ENCODE data around the gene SCYL3. TPM values are rescaled to one million over a fixed set of nuclear protein-coding genes. Genes with fewer than 3 reads are reported as not detected.
"Not testable (repeated sequence)": the region's sequence is repeated elsewhere in the genome, so short reads cannot be mapped to it uniquely, and the experiment has no call there.

SCYL3 gene
- total RNA-seq, 1 experiment from 2014 or later: 4.4 TPM

DNA sequence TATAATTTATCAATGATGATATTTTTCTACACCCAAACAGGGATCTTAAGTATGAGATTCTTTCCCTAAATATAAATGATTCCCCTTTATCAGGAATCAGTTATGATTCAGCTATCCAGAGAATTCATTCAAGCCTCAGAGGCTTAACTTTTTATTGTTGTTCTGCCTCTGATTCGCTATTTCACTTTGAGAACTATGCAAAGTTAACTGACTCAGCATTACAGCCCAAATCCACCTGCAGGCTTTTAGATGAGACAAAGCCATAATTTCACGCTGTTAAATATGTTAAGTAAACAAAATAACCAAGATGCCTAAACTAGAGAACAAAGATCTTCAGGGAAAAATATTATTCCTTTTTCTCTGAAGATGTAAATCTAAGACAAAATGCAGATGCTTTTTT lies 8.5 kb downstream of the SCYL3 start:
- DNase-seq: no peak
- H3K9me3 ChIP-seq: no peaks in the 10 kb centered on the region
- H3K4me3 ChIP-seq: no peak overlapping the region
- peaks cover 29% of the 10 kb centered on the region for H3K36me3 ChIP-seq
- no peaks in the 10 kb centered on the region for H3K27me3 ChIP-seq

DNA sequence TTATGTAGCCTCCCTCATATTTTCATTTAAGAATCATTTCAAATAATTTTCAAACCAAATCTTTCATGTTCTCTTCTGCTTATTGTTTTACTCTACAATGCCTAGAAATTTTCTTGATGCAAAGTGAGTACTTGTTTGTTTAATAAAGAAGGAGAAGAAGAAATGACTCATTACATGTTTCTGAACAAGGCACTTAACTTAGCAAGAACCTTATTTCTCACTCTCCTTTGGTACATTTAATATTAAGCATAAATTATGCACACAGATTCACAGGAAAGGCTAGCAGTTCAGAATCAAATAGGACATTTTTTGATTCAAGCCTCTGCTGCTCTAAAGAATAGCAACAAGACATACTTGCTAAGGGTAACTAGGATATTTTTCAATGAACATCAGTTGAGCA lies 9.1 kb downstream of the SCYL3 start:
- no peak for DNase-seq
- H3K4me3 ChIP-seq: no peak overlapping the region
- no peaks in the 10 kb centered on the region for H3K9me3 ChIP-seq
- peaks cover 29% of the 10 kb centered on the region for H3K36me3 ChIP-seq
- H3K27me3 ChIP-seq: no peaks in the 10 kb centered on the region

DNA sequence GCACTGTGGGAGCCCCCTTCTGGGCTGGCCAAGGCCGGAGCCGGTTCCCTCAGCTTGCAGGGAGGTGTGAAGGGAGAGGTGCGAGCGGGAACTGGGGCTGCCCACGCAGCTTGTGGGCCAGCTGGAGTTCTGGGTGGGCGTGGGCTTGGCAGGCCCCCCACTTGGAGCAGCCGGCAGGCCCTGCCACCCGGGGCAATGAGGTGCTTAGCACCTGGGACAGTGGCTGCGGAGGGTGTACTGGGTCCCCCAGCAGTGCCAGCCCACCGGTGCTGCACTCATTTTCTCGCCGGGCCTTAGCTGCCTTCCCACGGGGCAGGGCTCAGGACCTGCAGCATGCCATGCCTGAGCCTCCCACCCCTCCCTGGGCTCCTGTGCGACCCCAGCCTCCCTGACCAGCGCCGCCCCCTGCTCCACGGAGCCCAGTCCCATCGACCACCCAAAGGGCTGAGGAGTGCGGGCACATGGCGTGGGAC lies 11.6 kb downstream of the SCYL3 start:
- Histone ChIP-seq H3K9me3 (no peaks in the 10 kb centered on the region), H3K36me3 (peaks cover 32% of the 10 kb centered on the region), H3K4me3 (no peak overlapping the region), H3K27me3 (no peaks in the 10 kb centered on the region)
- no peak for DNase-seq

DNA sequence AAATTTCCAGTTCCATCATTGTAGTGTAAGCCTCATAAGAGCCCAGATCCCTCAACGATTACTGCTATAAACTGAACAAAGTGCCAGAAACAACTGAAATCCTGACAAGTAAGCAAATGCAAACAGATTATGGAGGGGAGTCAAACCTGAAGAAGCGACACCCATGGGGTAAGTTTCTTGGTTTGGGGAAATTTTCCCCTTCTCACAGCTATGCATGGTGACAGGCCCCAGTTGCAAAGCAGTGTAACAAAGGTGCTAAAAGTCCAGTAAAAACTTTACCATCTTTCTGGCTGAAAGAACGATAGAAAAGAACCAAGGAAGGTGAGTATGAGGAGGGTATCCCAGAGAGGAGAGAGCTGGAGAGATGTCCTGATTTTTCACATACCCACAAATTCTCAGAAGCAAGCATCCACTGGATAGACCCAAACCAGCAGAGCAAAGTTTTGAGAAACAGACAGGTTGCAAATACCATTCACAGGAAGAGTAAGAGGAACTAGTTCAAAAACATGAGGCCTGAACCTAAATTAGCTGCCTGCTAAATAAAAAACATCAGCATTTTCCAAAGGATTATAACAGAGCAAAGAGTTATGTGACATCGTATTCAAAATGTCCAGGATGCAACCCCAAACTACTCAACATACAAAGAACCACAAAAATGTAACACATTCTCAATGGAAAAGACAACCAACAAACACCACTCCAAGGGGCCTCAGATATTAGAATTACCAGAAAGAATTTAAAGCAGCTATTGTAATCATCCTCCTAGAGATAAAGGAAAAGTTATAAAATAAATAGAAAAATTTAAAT lies 14.5 kb downstream of the SCYL3 start:
- Histone ChIP-seq H3K9me3 (no peaks in the 10 kb centered on the region), H3K4me3 (no peak overlapping the region)

DNA sequence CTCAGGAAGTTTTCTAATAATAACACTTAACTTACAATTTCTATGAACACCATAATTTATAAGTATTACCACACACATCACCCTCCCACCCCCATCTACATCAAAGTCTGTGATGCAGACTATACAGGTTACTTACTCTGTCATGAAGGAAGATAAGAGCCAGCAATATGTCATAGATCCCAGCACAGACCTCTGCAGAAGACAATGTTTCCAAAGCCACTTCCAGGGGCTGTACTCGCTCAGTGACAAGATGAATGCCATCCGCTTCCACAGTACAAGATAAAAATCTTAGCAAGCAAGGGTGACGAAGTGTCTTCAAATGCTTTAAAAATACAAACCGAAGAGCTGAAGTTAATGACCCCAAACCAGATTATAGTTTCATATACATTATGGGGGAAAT lies 15.2 kb downstream of the SCYL3 start:
- Histone ChIP-seq H3K36me3 (peaks cover 43% of the 10 kb centered on the region), H3K9me3 (no peaks in the 10 kb centered on the region), H3K4me3 (no peak overlapping the region), H3K27me3 (no peaks in the 10 kb centered on the region)
- no peak for DNase-seq

More for the DNA sequence above, 14.5 kb downstream of the SCYL3 start:
- Histone ChIP-seq H3K27me3 (no peaks in the 10 kb centered on the region), H3K36me3 (peaks cover 37% of the 10 kb centered on the region)
- DNase-seq: no peak

DNA sequence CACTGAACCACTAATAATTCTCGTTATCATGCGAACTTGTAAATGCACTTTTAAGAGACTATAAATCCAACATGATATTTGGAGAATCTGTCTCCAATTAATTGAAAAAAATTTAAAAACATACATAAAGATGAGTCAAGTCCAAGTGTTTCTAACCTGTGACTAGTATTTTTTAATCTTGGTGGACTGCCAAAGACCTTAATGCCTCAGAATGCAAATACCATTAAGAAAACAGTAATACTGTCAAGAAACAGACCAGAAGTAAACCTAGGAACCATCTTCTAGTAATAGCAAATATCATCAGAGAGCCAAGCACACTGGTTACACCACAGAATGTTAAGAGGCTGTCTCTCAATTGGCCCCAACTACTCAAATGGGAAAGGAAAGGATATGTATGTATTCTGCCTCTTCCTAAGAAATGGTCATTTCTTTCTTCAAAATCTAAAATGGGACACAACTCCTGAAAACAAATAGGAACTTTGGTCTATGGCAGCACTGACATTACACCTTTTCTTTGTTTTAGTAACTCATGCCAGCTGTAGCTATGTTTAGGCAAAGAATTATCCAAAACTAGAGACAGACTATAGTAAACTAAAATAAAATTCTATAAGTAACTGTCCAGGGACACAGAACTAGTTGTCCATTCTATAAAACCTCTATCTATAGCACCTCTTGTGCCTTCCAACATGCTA lies 15.8 kb downstream of the SCYL3 start:
- no peak overlapping the region for H3K4me3 ChIP-seq
- DNase-seq: no peak
- H3K9me3 ChIP-seq: no peaks in the 10 kb centered on the region; the same call in 1 of the 2 replicates
- no peaks in the 10 kb centered on the region for H3K27me3 ChIP-seq
- peaks cover 46% of the 10 kb centered on the region for H3K36me3 ChIP-seq

DNA sequence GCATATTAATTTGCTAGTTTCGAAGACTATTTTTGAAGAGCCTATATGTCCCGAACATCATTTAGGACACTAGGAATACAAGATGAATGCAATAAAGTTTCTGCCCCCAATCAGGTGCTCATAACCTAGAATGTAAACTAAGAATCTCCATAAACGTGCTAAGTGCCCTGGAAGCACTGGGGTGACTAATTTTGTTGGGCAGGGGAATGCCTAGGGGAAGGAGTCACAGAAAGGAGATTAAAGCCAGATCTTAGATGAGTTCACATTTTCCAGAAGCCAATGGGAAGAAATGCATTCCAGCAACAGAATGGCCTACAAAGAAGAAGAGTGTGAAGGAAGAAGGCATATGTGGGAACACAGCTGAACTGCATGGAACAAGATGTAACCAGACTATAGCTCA lies 19.5 kb downstream of the SCYL3 start:
- peak; percentile 61 for DNase-seq
- H3K9me3 ChIP-seq: no peaks in the 10 kb centered on the region; the same call in none of the 2 replicates
- H3K36me3 ChIP-seq: peaks cover 75% of the 10 kb centered on the region
- no peak overlapping the region for H3K4me3 ChIP-seq
- H3K27me3 ChIP-seq: no peaks in the 10 kb centered on the region

DNA sequence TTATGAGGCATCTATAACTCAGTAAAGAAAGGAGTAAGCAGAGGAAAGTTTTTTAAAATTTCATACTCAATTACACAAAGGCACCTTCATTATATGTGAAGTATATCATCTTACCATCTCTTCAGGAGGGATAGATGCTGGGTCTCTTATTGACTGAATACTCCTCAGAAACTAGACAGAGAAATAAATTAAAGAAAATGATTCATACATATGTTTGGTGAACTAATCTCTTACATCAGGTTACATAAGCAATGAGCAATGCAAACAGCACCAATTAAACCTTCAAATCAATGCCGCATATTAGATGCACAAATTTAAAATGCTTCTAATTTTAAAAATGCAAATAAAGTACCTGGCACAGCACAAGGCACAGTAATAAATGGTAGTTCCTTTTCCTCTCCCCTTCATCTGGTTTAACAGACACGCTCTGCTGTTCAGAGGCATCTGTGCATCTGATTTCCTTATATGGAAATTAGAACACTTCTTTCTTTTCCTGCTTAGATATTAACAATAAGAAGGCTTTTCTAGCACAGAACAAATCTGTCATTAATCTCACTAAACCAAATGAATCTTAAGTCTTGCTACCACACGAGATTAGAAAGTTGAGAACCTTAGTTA lies 20.0 kb downstream of the SCYL3 start:
- peaks cover 80% of the 10 kb centered on the region for H3K36me3 ChIP-seq
- H3K27me3 ChIP-seq: no peaks in the 10 kb centered on the region
- no peaks in the 10 kb centered on the region; the same call in none of the 2 replicates for H3K9me3 ChIP-seq
- H3K4me3 ChIP-seq: no peak overlapping the region
- DNase-seq: no peak

DNA sequence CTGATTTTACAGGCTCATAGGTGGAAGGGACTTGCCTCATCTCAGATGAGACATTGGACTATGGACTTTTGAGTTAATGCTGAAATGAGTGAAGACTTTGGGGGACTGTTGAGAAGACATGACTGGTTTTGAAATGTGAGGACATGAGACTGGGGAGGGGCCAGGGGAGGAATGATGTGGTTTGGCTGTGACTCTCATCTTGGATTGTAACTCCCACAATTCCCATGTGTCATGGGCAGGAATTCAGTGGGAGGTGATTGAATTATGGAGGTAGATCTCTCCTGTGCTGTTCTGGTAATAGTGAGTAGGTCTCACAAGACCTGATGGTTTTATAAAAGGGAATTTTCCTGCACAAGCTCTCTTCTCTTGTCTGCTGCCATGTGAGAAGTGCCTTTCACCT lies 20.8 kb downstream of the SCYL3 start:
- DNase-seq: no peak
- H3K36me3 ChIP-seq: peaks cover 81% of the 10 kb centered on the region

DNA sequence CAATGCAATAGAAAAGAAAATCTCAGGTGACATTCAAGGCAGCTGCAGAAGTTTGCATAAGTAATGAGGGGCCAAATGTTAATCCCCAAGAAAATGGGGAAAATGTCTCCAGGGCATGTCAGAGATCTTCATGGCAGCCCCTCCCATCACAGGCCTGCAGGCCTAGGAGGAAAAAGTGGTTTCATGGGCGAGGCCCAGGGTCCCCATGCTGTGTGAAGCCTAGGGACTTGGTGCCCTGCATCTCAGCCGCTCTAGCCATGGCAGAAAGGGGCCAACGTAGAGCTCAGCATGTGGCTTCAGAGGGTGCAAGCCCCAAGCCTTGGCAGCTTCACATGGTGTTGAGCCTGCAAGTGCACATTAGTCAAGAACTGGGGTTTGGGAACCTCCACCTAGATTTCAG lies 21.7 kb downstream of the SCYL3 start:
- not testable (repeated sequence) for H3K9me3 ChIP-seq, H3K27me3 ChIP-seq, DNase-seq, H3K4me3 ChIP-seq
- peaks cover 72% of the 10 kb centered on the region for H3K36me3 ChIP-seq

More for the DNA sequence above, 20.8 kb downstream of the SCYL3 start:
- H3K9me3 ChIP-seq: no peaks in the 10 kb centered on the region; the same call in none of the 2 replicates
- no peak overlapping the region for H3K4me3 ChIP-seq
- H3K27me3 ChIP-seq: no peaks in the 10 kb centered on the region

DNA sequence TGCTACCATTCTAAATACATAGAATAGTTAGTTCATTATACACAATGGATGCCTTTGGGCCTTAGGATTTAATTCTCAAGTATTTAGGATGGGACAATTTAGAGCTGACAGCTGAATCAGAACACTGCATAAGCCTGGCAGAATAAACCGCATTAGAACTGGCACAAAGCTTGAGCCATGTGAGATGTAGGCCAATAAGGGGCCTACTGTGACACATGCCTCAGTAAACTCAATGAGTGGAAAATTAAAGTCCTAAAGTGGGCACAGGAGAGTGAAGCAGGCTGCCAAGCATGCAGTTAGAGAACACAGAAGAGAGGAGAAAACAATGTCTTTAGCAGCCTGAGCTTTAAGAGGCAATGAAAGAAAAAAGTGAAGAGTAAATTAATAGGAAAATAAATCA lies 24.3 kb downstream of the SCYL3 start:
- no peaks in the 10 kb centered on the region for H3K27me3 ChIP-seq
- peaks cover 73% of the 10 kb centered on the region for H3K36me3 ChIP-seq
- no peaks in the 10 kb centered on the region; the same call in none of the 2 replicates for H3K9me3 ChIP-seq
- no peak for DNase-seq
- no peak overlapping the region for H3K4me3 ChIP-seq

DNA sequence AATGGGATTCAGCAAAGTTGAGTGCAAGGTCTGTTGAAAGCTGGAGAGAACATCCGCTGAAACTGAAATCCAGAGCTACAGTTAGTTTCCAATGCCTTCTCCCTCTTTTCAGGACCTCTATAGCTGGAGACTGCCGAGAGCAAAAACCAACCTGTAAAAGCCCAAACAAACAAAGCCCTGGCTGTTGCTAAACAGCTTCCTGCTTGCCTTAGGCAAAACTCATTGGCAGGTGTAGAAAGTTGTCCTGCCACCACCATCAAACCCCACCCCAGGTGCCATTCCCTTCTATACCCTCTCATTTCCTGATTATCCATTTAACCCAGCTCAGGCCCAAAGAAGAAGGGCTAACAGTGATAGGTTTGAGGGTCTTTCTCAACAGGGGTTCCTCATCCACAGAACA lies 24.7 kb downstream of the SCYL3 start:
- DNase-seq: no peak
- Histone ChIP-seq H3K9me3 (no peaks in the 10 kb centered on the region; the same call in none of the 2 replicates), H3K36me3 (peaks cover 74% of the 10 kb centered on the region), H3K4me3 (no peak overlapping the region), H3K27me3 (no peaks in the 10 kb centered on the region)

DNA sequence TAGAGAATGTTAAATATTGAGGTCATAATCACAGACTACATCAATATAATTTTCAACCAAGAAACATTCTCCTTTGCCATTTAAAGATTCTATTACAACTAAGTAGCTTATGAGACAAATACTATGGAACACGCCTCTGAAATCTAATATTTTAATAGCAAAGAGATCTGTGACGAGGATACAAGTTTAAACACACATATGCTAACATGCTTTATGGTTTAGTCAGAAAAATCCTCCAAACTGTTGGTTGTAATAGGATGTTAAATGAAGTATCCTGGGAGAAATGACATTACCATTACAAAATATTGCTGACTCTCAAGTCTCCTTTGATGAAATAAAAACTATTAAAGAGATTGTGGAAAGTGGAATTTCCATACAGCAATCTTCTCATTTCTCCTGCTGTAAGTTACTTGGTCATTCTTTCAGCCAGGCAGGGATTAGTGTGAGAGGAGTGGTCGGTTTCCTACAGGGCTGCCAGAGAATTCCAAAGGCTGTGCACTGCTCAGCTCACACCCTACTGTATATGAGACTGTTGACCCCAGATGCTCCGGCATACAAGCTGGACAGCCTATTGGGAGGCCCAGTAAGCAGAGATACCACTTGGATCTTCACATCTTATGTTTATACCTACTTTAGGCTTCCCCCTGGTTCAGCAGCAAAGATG lies 26.6 kb downstream of the SCYL3 start:
- peaks cover 70% of the 10 kb centered on the region for H3K36me3 ChIP-seq
- no peaks in the 10 kb centered on the region for H3K9me3 ChIP-seq

DNA sequence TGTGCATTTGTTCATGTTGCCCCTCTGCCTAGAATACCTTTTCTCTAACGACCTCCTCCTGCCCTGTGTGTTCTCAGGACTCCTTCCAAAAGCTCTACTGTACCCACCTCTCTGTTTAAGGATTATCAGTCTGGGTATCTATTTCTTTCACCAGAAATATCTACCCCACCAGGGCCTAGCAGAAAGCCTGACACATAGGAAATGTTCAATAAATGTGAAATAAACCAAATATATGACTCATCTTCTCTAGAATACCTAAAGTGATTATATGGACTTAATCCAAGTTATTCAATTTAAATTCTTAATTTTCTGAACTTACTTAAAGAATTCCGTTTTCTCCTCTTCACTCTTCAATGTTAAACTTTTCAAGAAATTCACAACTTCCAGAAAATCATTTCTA lies 27.1 kb downstream of the SCYL3 start:
- Histone ChIP-seq H3K27me3 (no peaks in the 10 kb centered on the region), H3K9me3 (no peaks in the 10 kb centered on the region), H3K36me3 (peaks cover 70% of the 10 kb centered on the region), H3K4me3 (no peak overlapping the region)
- DNase-seq: no peak

More for the DNA sequence above, 26.6 kb downstream of the SCYL3 start:
- H3K4me3 ChIP-seq: no peak overlapping the region
- H3K27me3 ChIP-seq: no peaks in the 10 kb centered on the region
- DNase-seq: no peak

DNA sequence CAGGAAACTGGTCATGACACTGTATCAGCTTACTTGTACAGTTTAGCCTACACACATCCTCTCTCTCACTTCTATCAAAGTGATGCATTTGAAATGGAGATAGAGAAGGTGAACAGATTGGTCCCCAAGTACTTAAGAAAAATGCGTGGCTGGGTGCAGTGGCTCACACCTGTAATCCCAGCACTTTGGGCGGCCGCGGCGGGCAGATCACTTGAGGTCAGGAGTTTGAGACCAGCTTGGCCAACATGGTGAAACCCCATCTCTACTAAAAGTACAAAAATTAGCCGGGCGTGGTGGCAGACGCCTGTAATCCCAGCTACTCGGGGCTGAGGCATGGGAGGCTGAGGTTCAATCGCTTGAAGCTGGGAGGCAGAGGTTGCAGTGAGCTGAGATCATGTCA lies 29.2 kb downstream of the SCYL3 start:
- peaks cover 60% of the 10 kb centered on the region for H3K36me3 ChIP-seq
- H3K27me3 ChIP-seq, DNase-seq, H3K4me3 ChIP-seq, H3K9me3 ChIP-seq: not testable (repeated sequence)

DNA sequence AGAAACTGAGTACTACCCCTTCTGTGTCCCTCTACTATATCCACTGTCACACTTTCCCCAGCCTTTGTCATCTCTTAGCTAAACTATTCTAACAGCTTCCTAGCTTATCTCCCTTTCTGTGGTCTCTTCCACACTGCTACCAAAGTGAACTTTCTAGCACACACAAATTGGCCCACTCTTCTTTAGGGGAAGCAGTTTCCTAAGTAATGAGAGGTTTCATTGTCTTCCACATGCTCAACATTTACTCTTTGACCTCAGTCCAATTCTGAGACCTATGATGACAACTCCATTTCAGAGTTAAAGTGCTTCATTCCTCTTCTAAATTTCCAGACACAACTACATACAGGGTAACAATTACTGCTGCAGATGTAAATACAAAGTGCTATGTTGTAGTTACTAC lies 32.9 kb downstream of the SCYL3 start:
- Histone ChIP-seq H3K9me3 (no peaks in the 10 kb centered on the region), H3K4me3 (no peak overlapping the region), H3K36me3 (peaks cover 68% of the 10 kb centered on the region), H3K27me3 (no peaks in the 10 kb centered on the region)
- DNase-seq: no peak

DNA sequence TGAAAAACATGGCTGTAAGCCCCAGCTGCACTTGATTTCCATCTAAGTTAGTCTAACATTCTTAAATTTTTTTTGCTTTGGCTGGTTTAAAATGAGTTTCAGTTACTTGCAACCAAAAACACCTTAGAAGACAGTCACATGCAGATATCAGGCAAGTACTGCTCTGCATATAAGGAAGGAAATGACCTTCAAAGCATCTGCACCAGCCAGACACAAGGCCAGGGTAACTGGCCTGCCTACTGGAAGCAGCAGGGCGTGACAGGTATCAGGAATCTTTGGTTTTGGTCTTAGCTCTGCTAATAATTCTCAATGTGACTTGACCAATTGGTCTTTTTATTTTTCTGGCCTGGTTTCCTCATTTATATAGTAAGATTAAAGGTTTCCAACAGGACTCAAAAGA lies 33.5 kb downstream of the SCYL3 start:
- Histone ChIP-seq H3K36me3 (peaks cover 70% of the 10 kb centered on the region), H3K27me3 (no peaks in the 10 kb centered on the region), H3K9me3 (no peaks in the 10 kb centered on the region), H3K4me3 (no peak overlapping the region)
- no peak for DNase-seq
